OCI-LY7 (cell line): ENCODE results near the gene BPIFB2. TPM values are rescaled to one million over a fixed set of nuclear protein-coding genes. Genes with fewer than 3 reads are reported as not detected.

Experiments
- BruUV-seq: library from RNA; stranded (reverse); fragments of 400-500 nt; replicated peaks from 2 replicates; lab custom pipeline; 2021; lab: Mats Ljungman, UMichigan
- CTCF ChIA-PET: fragments of 300-600 bp; sonication (Branson Sonifier 250); formaldehyde crosslinking; loops from one replicate; lab custom pipeline; 2022; ENCODE audit warnings: antibody characterized with exemption; ENCODE audit not compliant: unreplicated experiment; lab: Charles Lee
- POLR2A ChIA-PET: fragments of 300-600 bp; sonication (Branson Sonifier 250); formaldehyde crosslinking; loops from one replicate; lab custom pipeline; 2022; ENCODE audit warnings: antibody characterized with exemption; lab: Charles Lee
- DNase-seq: peaks from one replicate; pipeline ENCODE4 v3.0.0-alpha.2; 2015; ENCODE audit warnings: low spot score
- H2AFZ ChIP-seq: fragments of 200-600 bp; sonication (generic), shearing (Covaris generic); 2 replicates; pipeline ENCODE4 v1.6.1; 2014; ENCODE audit warnings: mild to moderate bottlenecking, antibody characterized with exemption, low read length, moderate library complexity
- H3K27ac ChIP-seq: fragments of 200-600 bp; sonication (generic); 2 replicates; pipeline ENCODE4 v1.5.1; 2014; ENCODE audit warnings: mixed run types, low read depth, mild to moderate bottlenecking, moderate library complexity, low read length, inconsistent platforms; ENCODE audit not compliant: poor library complexity, severe bottlenecking
- H3K36me3 ChIP-seq: fragments of 200-600 bp; sonication (generic); 2 replicates; pipeline ENCODE4 v1.6.1; 2014; ENCODE audit warnings: mild to moderate bottlenecking, antibody characterized with exemption, low read length, moderate library complexity, mixed read lengths; ENCODE audit not compliant: insufficient read depth
- H3K4me1 ChIP-seq: fragments of 200-600 bp; sonication (generic); 2 replicates; pipeline ENCODE4 v1.5.1; 2014; ENCODE audit warnings: mild to moderate bottlenecking, low read length; ENCODE audit not compliant: insufficient read depth, poor library complexity, severe bottlenecking
- H3K4me2 ChIP-seq: fragments of 200-600 bp; sonication (generic); 2 replicates; pipeline ENCODE4 v1.6.1; 2014; ENCODE audit warnings: mild to moderate bottlenecking, low read length
- H3K4me3 ChIP-seq: fragments of 200-600 bp; sonication (generic); 2 replicates; pipeline ENCODE4 v1.5.1; 2014; ENCODE audit warnings: mild to moderate bottlenecking, low read depth, low read length; ENCODE audit not compliant: poor library complexity, severe bottlenecking
- H3K79me2 ChIP-seq: fragments of 200-600 bp; sonication (generic); 2 replicates; pipeline ENCODE4 v1.6.1; 2016; ENCODE audit warnings: low read depth, mild to moderate bottlenecking, low read length, moderate library complexity, mixed read lengths; ENCODE audit not compliant: insufficient read depth
- H3K9me2 ChIP-seq: fragments of 200-600 bp; sonication (generic); 2 replicates; pipeline ENCODE4 v1.6.1; 2016; ENCODE audit warnings: mild to moderate bottlenecking, low read length, mixed read lengths; ENCODE audit not compliant: insufficient read depth
- H3K9me3 ChIP-seq: fragments of 200-600 bp; sonication (generic); 2 replicates; pipeline ENCODE4 v1.6.1; 2014; ENCODE audit warnings: mild to moderate bottlenecking, mixed run types, low read length, mixed read lengths
- H4K20me1 ChIP-seq: fragments of 200-600 bp; sonication (generic); 2 replicates; pipeline ENCODE4 v1.6.1; 2014; ENCODE audit warnings: mild to moderate bottlenecking, antibody characterized with exemption, low read length, moderate library complexity, mixed read lengths; ENCODE audit not compliant: insufficient read depth
- CTCF ChIP-seq: fragments of 200-600 bp; sonication (generic); conservative IDR thresholded peaks from 2 replicates; pipeline ENCODE4 v1.5.1; 2014; ENCODE audit warnings: mild to moderate bottlenecking, antibody characterized with exemption, low read length, moderate library complexity, mixed read lengths
- EZH2phosphoT487 ChIP-seq: fragments of 200-600 bp; sonication (generic); IDR thresholded peaks from 2 replicates; pipeline ENCODE4 v1.6.1; 2018; ENCODE audit warnings: low read depth, borderline replicate concordance, mild to moderate bottlenecking, mixed run types, antibody characterized with exemption, low read length, moderate library complexity, mixed read lengths
- intact Hi-C: fragments of 100-400 bp; cut with micrococcal nuclease; formaldehyde crosslinking; loops from one replicate; pipeline ENCODE4 v1.10.0; 2022; ENCODE audit not compliant: unreplicated experiment
- total RNA-seq, 2 experiments: library from RNA; depleted of rRNA in 1 of 2; stranded (reverse); fragments of >200 nt in 1 of 2; shearing (Covaris generic) in 1 of 2; gene quantifications; 2 replicates each; pipeline ENCODE4 v1.2.3, GENCODE V29; 2014 to 2022

The BPIFB2 gene
- total RNA-seq, 2 experiments from 2014 or later: not detected

DNA sequence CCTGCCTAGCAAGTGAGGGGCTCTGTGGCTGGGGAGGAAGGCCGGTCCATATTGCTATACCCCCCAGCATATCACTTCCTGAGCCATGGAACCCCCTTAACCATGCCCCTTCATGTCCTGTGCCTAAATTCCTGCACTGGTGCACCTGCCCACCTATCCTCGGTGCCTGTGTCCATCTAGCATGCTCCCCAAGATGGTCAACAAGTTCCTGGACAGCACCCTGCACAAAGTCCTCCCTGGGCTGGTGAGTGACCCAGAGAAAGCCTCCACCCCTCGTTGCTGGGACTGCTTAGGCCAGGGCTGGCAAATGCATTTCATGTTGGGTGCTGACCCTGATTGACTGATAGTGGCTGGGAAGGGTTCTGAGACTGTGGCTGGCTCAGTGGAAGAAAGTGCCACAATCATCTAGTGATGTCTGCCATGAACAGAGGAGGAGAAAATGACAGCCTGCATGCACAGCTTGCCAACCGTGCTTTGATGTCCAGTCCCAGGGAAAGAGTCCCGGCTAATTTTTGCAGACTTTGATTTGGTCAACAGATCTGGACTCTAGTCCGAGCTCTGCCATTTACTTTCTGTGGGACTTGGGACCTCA lies 27.5 kb downstream of the BPIFB2 start:
- BruUV-seq: no TSS peak
- ChIA-PET CTCF (no interaction called here), POLR2A (no interaction called here)
- Histone ChIP-seq H3K9me3 (no peaks in the 10 kb centered on the region), H3K4me1 (no peaks in the 10 kb centered on the region), H3K36me3 (no peaks in the 10 kb centered on the region), H3K4me2 (no peak overlapping the region), H4K20me1 (no peaks in the 10 kb centered on the region), H3K4me3 (no peak overlapping the region), H3K9me2 (no peaks in the 10 kb centered on the region), H3K27ac (no peak overlapping the region), H2AFZ (no peak overlapping the region), H3K79me2 (no peaks in the 10 kb centered on the region)
- intact Hi-C loops: no loop called here
- no peak for TF ChIP-seq CTCF
- no peak for TF ChIP-seq EZH2phosphoT487
- no peak for DNase-seq

DNA sequence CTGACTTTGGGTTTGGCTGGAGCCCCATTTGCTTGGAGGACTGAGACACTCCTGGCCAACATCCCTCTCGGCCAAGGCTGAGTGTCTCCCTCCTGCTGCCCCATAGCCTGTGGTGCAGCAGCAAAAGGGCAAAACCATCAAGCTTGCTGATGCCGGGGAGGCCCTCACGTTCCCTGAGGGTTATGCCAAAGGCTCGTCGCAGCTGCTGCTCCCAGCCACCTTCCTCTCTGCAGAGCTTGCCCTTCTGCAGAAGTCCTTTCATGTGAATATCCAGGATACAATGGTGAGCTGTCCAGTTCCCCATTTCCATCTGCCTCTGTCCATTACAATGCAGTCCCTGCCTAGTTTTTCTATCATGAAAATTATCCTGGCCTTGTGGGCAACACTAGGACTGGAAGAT lies 30.0 kb downstream of the BPIFB2 start:
- TF ChIP-seq CTCF (no peak), EZH2phosphoT487 (no peak)
- Histone ChIP-seq H3K4me1 (no peaks in the 10 kb centered on the region), H3K27ac (no peak overlapping the region), H3K9me2 (no peaks in the 10 kb centered on the region), H4K20me1 (no peaks in the 10 kb centered on the region), H3K4me3 (no peak overlapping the region), H3K79me2 (no peaks in the 10 kb centered on the region), H3K9me3 (no peaks in the 10 kb centered on the region), H3K36me3 (no peaks in the 10 kb centered on the region), H3K4me2 (no peak overlapping the region), H2AFZ (no peak overlapping the region)
- ChIA-PET CTCF (no interaction called here), POLR2A (no interaction called here)
- no TSS peak for BruUV-seq
- intact Hi-C loops: no loop called here
- no peak for DNase-seq

GRCh38 chr20:33038243-33038642 lies 30.7 kb downstream of the BPIFB2 start:
- no peaks in the 10 kb centered on the region for H3K9me2 ChIP-seq
- H3K27ac ChIP-seq: no peak overlapping the region
- H3K36me3 ChIP-seq: no peaks in the 10 kb centered on the region
- no TSS peak for BruUV-seq
- H3K4me2 ChIP-seq: no peak overlapping the region
- DNase-seq: no peak
- no peak overlapping the region for H3K4me3 ChIP-seq
- POLR2A ChIA-PET: no interaction called here
- CTCF ChIA-PET: no interaction called here
- H3K79me2 ChIP-seq: no peaks in the 10 kb centered on the region
- intact Hi-C loops: no loop called here
- TF ChIP-seq EZH2phosphoT487: no peak
- TF ChIP-seq CTCF: no peak
- H4K20me1 ChIP-seq: no peaks in the 10 kb centered on the region
- H3K9me3 ChIP-seq: no peaks in the 10 kb centered on the region
- H2AFZ ChIP-seq: no peak overlapping the region
- H3K4me1 ChIP-seq: no peaks in the 10 kb centered on the region
